ENCODE data around the gene ZDHHC20. TPM values are rescaled to one million over a fixed set of nuclear protein-coding genes. Genes with fewer than 3 reads are reported as not detected.

ZDHHC20 gene
- total RNA-seq, 1 donor from 2014 or later: 95.6 TPM

- DNase-seq (ENCODE audit: low spot score): no peak
Measured at GRCh38 chr13:21361706-21362105, 97.4 kb downstream of the ZDHHC20 start.

GRCh38 chr13:21361123-21361522 is 98.0 kb downstream of the ZDHHC20 start:
- no peak for DNase-seq (ENCODE audit: low spot score)

- DNase-seq (ENCODE audit: low spot score): no peak
Measured at GRCh38 chr13:21360463-21360862, 98.6 kb downstream of the ZDHHC20 start.

GRCh38 chr13:21359855-21360254 is 99.2 kb downstream of the ZDHHC20 start:
- no peak for DNase-seq (ENCODE audit: low spot score)

GRCh38 chr13:21355304-21355703 is 103.8 kb downstream of the ZDHHC20 start:
- no peak for DNase-seq (ENCODE audit: low spot score)

GRCh38 chr13:21354721-21355120 is 104.4 kb downstream of the ZDHHC20 start:
- no peak for DNase-seq (ENCODE audit: low spot score)

- no peak for DNase-seq (ENCODE audit: low spot score)
Measured at GRCh38 chr13:21348488-21349120, 110.5 kb downstream of the ZDHHC20 start.

- DNase-seq (ENCODE audit: low spot score): no peak
Measured at GRCh38 chr13:21347753-21348318, 111.3 kb downstream of the ZDHHC20 start.

- DNase-seq (ENCODE audit: low spot score): no peak
Measured at GRCh38 chr13:21344662-21345176, 114.4 kb downstream of the ZDHHC20 start.

GRCh38 chr13:21343659-21344058 is 115.4 kb downstream of the ZDHHC20 start:
- no peak for DNase-seq (ENCODE audit: low spot score)

GRCh38 chr13:21342699-21343442 is 116.2 kb downstream of the ZDHHC20 start:
- no peak for DNase-seq (ENCODE audit: low spot score)

- DNase-seq (ENCODE audit: low spot score): no peak
Measured at GRCh38 chr13:21341637-21342422, 117.3 kb downstream of the ZDHHC20 start.

GRCh38 chr13:21338639-21339278 is 120.3 kb downstream of the ZDHHC20 start:
- DNase-seq (ENCODE audit: low spot score): no peak

GRCh38 chr13:21338156-21338555 is 120.9 kb downstream of the ZDHHC20 start:
- no peak for DNase-seq (ENCODE audit: low spot score)

- DNase-seq (ENCODE audit: low spot score): no peak
Measured at GRCh38 chr13:21336609-21337349, 122.3 kb downstream of the ZDHHC20 start.

- no peak for DNase-seq (ENCODE audit: low spot score)
Measured at GRCh38 chr13:21333186-21333585, 125.9 kb downstream of the ZDHHC20 start.

- DNase-seq (ENCODE audit: low spot score): no peak
Measured at GRCh38 chr13:21330126-21330861, 128.8 kb downstream of the ZDHHC20 start.

- DNase-seq (ENCODE audit: low spot score): no peak
Measured at GRCh38 chr13:21328836-21329477, 130.1 kb downstream of the ZDHHC20 start.

GRCh38 chr13:21328201-21328600 is 130.9 kb downstream of the ZDHHC20 start:
- no peak for DNase-seq (ENCODE audit: low spot score)
